Hepatocyte (in vitro differentiated cells): Measurements from ENCODE around the gene ARHGAP10.

Experiments used
- CTCF ChIP-seq: fragments of 200-600 bp; sonication (generic); IDR thresholded peaks from 2 replicates; pipeline ENCODE4 v1.5.1; 2016; ENCODE audit warnings: antibody characterized with exemption, mild to moderate bottlenecking; ENCODE audit not compliant: poor library complexity
- EZH2phosphoT487 ChIP-seq: fragments of 200-600 bp; sonication (generic); IDR thresholded peaks from one replicate; pipeline ENCODE4 v1.6.1; 2018; ENCODE audit warnings: antibody characterized with exemption, mild to moderate bottlenecking, low read depth, moderate library complexity; ENCODE audit not compliant: unreplicated experiment, severe bottlenecking

GRCh38 chr4:147768113-147768512 is 36.2 kb downstream of the ARHGAP10 start:
- no peak for TF ChIP-seq CTCF
- TF ChIP-seq EZH2phosphoT487 = no peak
